ENCODE data around the gene ZFHX3. TPM values are rescaled to one million over a fixed set of nuclear protein-coding genes. Genes with fewer than 3 reads are reported as not detected.
A peak's percentile ranks its signal among the peaks of the same experiment; 100 is the strongest.

Gene ZFHX3
- total RNA-seq, 1 donor from 2014 or later: 6.7 TPM

- DNase-seq: no peak
These were observed 146.8 kb downstream of the ZFHX3 start for GRCh38 chr16:72901000-72901627.

- no peak for DNase-seq
These were observed 149.6 kb downstream of the ZFHX3 start for GRCh38 chr16:72898216-72898825.

GRCh38 chr16:72897707-72898106 is 150.2 kb downstream of the ZFHX3 start:
- DNase-seq: no peak

GRCh38 chr16:72896485-72897118 is 151.3 kb downstream of the ZFHX3 start:
- DNase-seq: no peak

- DNase-seq: no peak
These were observed 152.0 kb downstream of the ZFHX3 start for GRCh38 chr16:72895951-72896350.

GRCh38 chr16:72894293-72895151 is 153.4 kb downstream of the ZFHX3 start:
- DNase-seq: peak; percentile 44

GRCh38 chr16:72891291-72892227 is 156.4 kb downstream of the ZFHX3 start:
- no peak for DNase-seq

- DNase-seq: no peak
These were observed 157.3 kb downstream of the ZFHX3 start for GRCh38 chr16:72890587-72890986.

GRCh38 chr16:72889616-72890582 is 158.0 kb downstream of the ZFHX3 start:
- DNase-seq: no peak

GRCh38 chr16:72887537-72887936 is 160.4 kb downstream of the ZFHX3 start:
- DNase-seq: no peak

- no peak for DNase-seq
These were observed 161.5 kb downstream of the ZFHX3 start for GRCh38 chr16:72886346-72886974.

- DNase-seq: no peak
These were observed 163.4 kb downstream of the ZFHX3 start for GRCh38 chr16:72884573-72884972.

- no peak for DNase-seq
These were observed 163.9 kb downstream of the ZFHX3 start for GRCh38 chr16:72884037-72884436.

- DNase-seq: no peak
These were observed 168.1 kb downstream of the ZFHX3 start for GRCh38 chr16:72879846-72880245.

GRCh38 chr16:72878301-72879269 is 169.3 kb downstream of the ZFHX3 start:
- no peak for DNase-seq

- DNase-seq: peak; percentile 7
These were observed 170.4 kb downstream of the ZFHX3 start for GRCh38 chr16:72877374-72878028.

GRCh38 chr16:72876981-72877373 is 171.0 kb downstream of the ZFHX3 start:
- DNase-seq: no peak

GRCh38 chr16:72876221-72876620 is 171.7 kb downstream of the ZFHX3 start:
- DNase-seq: no peak
